H9 (cell line): ENCODE data around the gene CNIH1. TPM values are rescaled to one million over a fixed set of nuclear protein-coding genes. Genes with fewer than 3 reads are reported as not detected.

Source experiments
- DNase-seq: peaks from one replicate; pipeline ENCODE4 v3.0.0-alpha.2; 2017
- H2AFZ ChIP-seq: one replicate; pipeline ENCODE4 v1.6.1; 2013; ENCODE audit warnings: mild to moderate bottlenecking, low read length, control low read depth, moderate library complexity
- H2AK5ac ChIP-seq: 2 replicates; pipeline ENCODE4 v1.6.1; 2013; ENCODE audit warnings: low read length, control low read depth, mixed read lengths; ENCODE audit not compliant: insufficient read length
- H2BK120ac ChIP-seq: one replicate; pipeline ENCODE4 v1.6.1; 2013; ENCODE audit warnings: low read depth, mild to moderate bottlenecking, low read length, control low read depth, inconsistent platforms; ENCODE audit not compliant: poor library complexity, severe bottlenecking
- H2BK12ac ChIP-seq: 2 replicates; pipeline ENCODE4 v1.6.1; 2013; ENCODE audit warnings: low read length, control low read depth, mixed read lengths, low read depth; ENCODE audit not compliant: insufficient read length
- H2BK15ac ChIP-seq: 2 replicates; pipeline ENCODE4 v1.6.1; 2013; ENCODE audit warnings: low read depth, low read length, control low read depth
- H2BK20ac ChIP-seq: one replicate; pipeline ENCODE4 v1.6.1; 2013; ENCODE audit warnings: low read depth, mild to moderate bottlenecking, low read length, control low read depth, inconsistent platforms; ENCODE audit not compliant: poor library complexity, severe bottlenecking
- H2BK5ac ChIP-seq: 2 replicates; pipeline ENCODE4 v1.6.1; 2013; ENCODE audit warnings: low read length, control low read depth, mixed read lengths; ENCODE audit not compliant: insufficient read length
- H3K14ac ChIP-seq: 2 replicates; pipeline ENCODE4 v1.6.1; 2013; ENCODE audit warnings: low read length, control low read depth; ENCODE audit not compliant: insufficient read depth
- H3K18ac ChIP-seq: 2 replicates; pipeline ENCODE4 v1.6.1; 2013; ENCODE audit warnings: low read depth, mild to moderate bottlenecking, mixed read lengths, low read length, control low read depth; ENCODE audit not compliant: insufficient read length
- H3K23ac ChIP-seq: 2 replicates; pipeline ENCODE4 v1.6.1; 2013; ENCODE audit warnings: low read length, control low read depth, mixed read lengths, low read depth; ENCODE audit not compliant: insufficient read length
- H3K23me2 ChIP-seq: 2 replicates; pipeline ENCODE4 v1.6.1; 2013; ENCODE audit warnings: low read depth, mild to moderate bottlenecking, mixed read lengths, low read length, control low read depth; ENCODE audit not compliant: insufficient read length, poor library complexity, severe bottlenecking
- H3K27ac ChIP-seq: 2 replicates; pipeline ENCODE4 v1.5.1; 2013; ENCODE audit warnings: low read length, control low read depth, mixed read lengths, low read depth; ENCODE audit not compliant: insufficient read length
- H3K27me3 ChIP-seq: 2 replicates; pipeline ENCODE4 v1.6.1; 2013; ENCODE audit warnings: low read length, control low read depth, inconsistent platforms; ENCODE audit not compliant: insufficient read depth
- H3K4ac ChIP-seq: 2 replicates; pipeline ENCODE4 v1.6.1; 2013; ENCODE audit warnings: low read depth, mild to moderate bottlenecking, control low read depth, inconsistent platforms, low read length, moderate library complexity
- H3K4me1 ChIP-seq: 2 replicates; pipeline ENCODE4 v1.6.1; 2013; ENCODE audit warnings: low read length, control low read depth, inconsistent platforms; ENCODE audit not compliant: insufficient read depth
- H3K4me2 ChIP-seq: 2 replicates; pipeline ENCODE4 v1.6.1; 2013; ENCODE audit warnings: low read length, control low read depth, mixed read lengths; ENCODE audit not compliant: insufficient read length, insufficient read depth
- H3K56ac ChIP-seq: 2 replicates; pipeline ENCODE4 v1.6.1; 2013; ENCODE audit warnings: low read depth, mild to moderate bottlenecking, mixed read lengths, low read length, control low read depth; ENCODE audit not compliant: insufficient read length
- H3K79me1 ChIP-seq: 2 replicates; pipeline ENCODE4 v1.6.1; 2013; ENCODE audit warnings: low read depth, mild to moderate bottlenecking, moderate library complexity, low read length, control low read depth, inconsistent platforms; ENCODE audit not compliant: insufficient read depth, poor library complexity, severe bottlenecking
- H3K79me2 ChIP-seq: 2 replicates; pipeline ENCODE4 v1.6.1; 2013; ENCODE audit warnings: low read length, control low read depth, inconsistent platforms; ENCODE audit not compliant: insufficient read depth
- H3K9ac ChIP-seq: 2 replicates; pipeline ENCODE4 v1.6.1; 2013; ENCODE audit warnings: low read length, control low read depth, mixed read lengths; ENCODE audit not compliant: insufficient read length; ENCODE audit errors: extremely low read depth
- H3K9me3 ChIP-seq: one replicate; pipeline ENCODE4 v1.6.1; 2013; ENCODE audit warnings: low read depth, low read length, inconsistent platforms; ENCODE audit not compliant: control insufficient read depth
- H3T11ph ChIP-seq: one replicate; pipeline ENCODE4 v1.6.1; 2013; ENCODE audit warnings: mild to moderate bottlenecking, low read length, control low read depth, inconsistent platforms
- H4K20me1 ChIP-seq: one replicate; pipeline ENCODE4 v1.6.1; 2013; ENCODE audit not compliant: control insufficient read depth, insufficient read length, insufficient read depth
- H4K5ac ChIP-seq: 2 replicates; pipeline ENCODE4 v1.6.1; 2013; ENCODE audit warnings: low read depth, mild to moderate bottlenecking, mixed read lengths, low read length, control low read depth; ENCODE audit not compliant: insufficient read length
- H4K8ac ChIP-seq: replicated peaks from 2 replicates; pipeline ENCODE4 v1.6.1; 2013; ENCODE audit warnings: low read length, control low read depth, mixed read lengths, low read depth; ENCODE audit not compliant: insufficient read length
- H4K91ac ChIP-seq: 2 replicates; pipeline ENCODE4 v1.6.1; 2013; ENCODE audit warnings: low read depth, mild to moderate bottlenecking, moderate library complexity, mixed read lengths, low read length, control low read depth; ENCODE audit not compliant: insufficient read length
- H3K27ac Mint-ChIP-seq, 3 experiments: 2 replicates in 2 of 3; 3 replicates in 1 of 3; pipeline ENCODE4 v1.8.0; 2020 to 2021; ENCODE audit warnings: mixed read lengths in 3 of 3, mild to moderate bottlenecking in 1 of 3, moderate library complexity in 1 of 3
- H3K27me3 Mint-ChIP-seq: 2 replicates; pipeline ENCODE4 v1.8.0; 2021; ENCODE audit warnings: low read depth, mild to moderate bottlenecking, moderate library complexity, mixed read lengths
- H3K36me3 Mint-ChIP-seq, 3 experiments: 2 replicates in 2 of 3; 3 replicates in 1 of 3; pipeline ENCODE4 v1.8.0; 2020 to 2021; ENCODE audit warnings: low read depth in 3 of 3, mixed read lengths in 3 of 3; ENCODE audit not compliant: insufficient read depth in 1 of 3
- H3K4me1 Mint-ChIP-seq, 2 experiments: 2 replicates each; pipeline ENCODE4 v1.8.0; 2020; ENCODE audit warnings: mixed read lengths in 2 of 2
- H3K4me3 Mint-ChIP-seq, 2 experiments: 2 replicates in 1 of 2; 3 replicates in 1 of 2; pipeline ENCODE4 v1.8.0; 2020 to 2021; ENCODE audit warnings: mild to moderate bottlenecking in 2 of 2, mixed read lengths in 2 of 2, moderate library complexity in 1 of 2
- H3K9me3 Mint-ChIP-seq, 2 experiments: 2 replicates in 1 of 2; 3 replicates in 1 of 2; pipeline ENCODE4 v1.8.0; 2020; ENCODE audit warnings: mild to moderate bottlenecking in 2 of 2, mixed read lengths in 2 of 2, moderate library complexity in 1 of 2
- CTCF ChIP-seq: fragments of 200-600 bp; sonication (generic); conservative IDR thresholded peaks from 3 replicates; pipeline ENCODE4 v1.8.0; 2021; ENCODE audit warnings: antibody characterized with exemption, mild to moderate bottlenecking
- WGBS: extraction: QIAGEN DNeasy Blood & Tissue Kit; methylation state at CpG from one replicate; pipeline ENCODE4 v1.1.7; 2013; ENCODE audit warnings: missing lambda C conversion rate, low lambda C conversion rate, mixed read lengths; ENCODE audit not compliant: insufficient read length; ENCODE audit errors: extremely low coverage; 5-methylcytosine and 5-hydroxymethylcytosine counted together
- total RNA-seq: library from RNA; stranded (reverse); gene quantifications from 2 replicates; pipeline ENCODE4 v1.2.1, GENCODE V29; 2021

The CNIH1 gene
- total RNA-seq, 1 experiment from 2014 or later, result 99.3 TPM

- Histone ChIP-seq H3K4ac (no peak overlapping the region), H3K79me2 (peaks cover 3% of the 10 kb centered on the region), H2BK5ac (no peak overlapping the region), H3K23ac (no peak overlapping the region), H4K20me1 (no peaks in the 10 kb centered on the region), H2AFZ (no peak overlapping the region), H3K79me1 (peaks cover 3% of the 10 kb centered on the region), H4K91ac (no peak overlapping the region), H2BK120ac (no peak overlapping the region), H3T11ph (no peak overlapping the region), H3K23me2 (no peaks in the 10 kb centered on the region), H3K18ac (no peak overlapping the region), H3K4me2 (no peak overlapping the region), H3K9ac (no peak overlapping the region), H2AK5ac (no peak overlapping the region), H4K5ac (no peak overlapping the region), H2BK15ac (no peak overlapping the region), H2BK20ac (no peak overlapping the region), H3K56ac (no peak overlapping the region), H3K14ac (no peak overlapping the region), H3K4me1 (no peaks in the 10 kb centered on the region), H3K27ac (no peak overlapping the region), H2BK12ac (no peak overlapping the region), H3K9me3 (no peaks in the 10 kb centered on the region), H4K8ac (no peak overlapping the region), H3K27me3 (no peaks in the 10 kb centered on the region)
- no peak for TF ChIP-seq CTCF
- H3K9me3 Mint-ChIP-seq, result no peaks in the 10 kb centered on the region
- H3K4me3 Mint-ChIP-seq, result no peak overlapping the region
- H3K27me3 Mint-ChIP-seq, result no peaks in the 10 kb centered on the region
- WGBS, result no CpG with 5 or more reads among the region's 3 CpGs
- no peak for DNase-seq
- H3K4me1 Mint-ChIP-seq, result peaks cover 0 to under 1% of the 10 kb centered on the region in 2 experiments; a peak in 1 of 4 replicates
- peaks cover 9 to 48% (median 44%) of the 10 kb centered on the region in 3 experiments; a peak in 6 of 7 replicates for H3K36me3 Mint-ChIP-seq
- H3K27ac Mint-ChIP-seq, result peak overlapping the region in 1 of 3 experiments; percentile 13; a peak in 1 of 7 replicates
These were observed 37.6 kb upstream of the CNIH1 start for GRCh38 chr14:54478636-54479215.
